ENCODE data around the gene PARD6G.
A peak's percentile ranks its signal among the peaks of the same experiment; 100 is the strongest.
"Not testable (repeated sequence)": the region's sequence is repeated elsewhere in the genome, so short reads cannot be mapped to it uniquely, and the experiment has no call there.

The PARD6G gene, protein sequence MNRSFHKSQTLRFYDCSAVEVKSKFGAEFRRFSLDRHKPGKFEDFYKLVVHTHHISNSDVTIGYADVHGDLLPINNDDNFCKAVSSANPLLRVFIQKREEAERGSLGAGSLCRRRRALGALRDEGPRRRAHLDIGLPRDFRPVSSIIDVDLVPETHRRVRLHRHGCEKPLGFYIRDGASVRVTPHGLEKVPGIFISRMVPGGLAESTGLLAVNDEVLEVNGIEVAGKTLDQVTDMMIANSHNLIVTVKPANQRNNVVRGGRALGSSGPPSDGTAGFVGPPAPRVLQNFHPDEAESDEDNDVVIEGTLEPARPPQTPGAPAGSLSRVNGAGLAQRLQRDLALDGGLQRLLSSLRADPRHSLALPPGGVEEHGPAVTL

DNA sequence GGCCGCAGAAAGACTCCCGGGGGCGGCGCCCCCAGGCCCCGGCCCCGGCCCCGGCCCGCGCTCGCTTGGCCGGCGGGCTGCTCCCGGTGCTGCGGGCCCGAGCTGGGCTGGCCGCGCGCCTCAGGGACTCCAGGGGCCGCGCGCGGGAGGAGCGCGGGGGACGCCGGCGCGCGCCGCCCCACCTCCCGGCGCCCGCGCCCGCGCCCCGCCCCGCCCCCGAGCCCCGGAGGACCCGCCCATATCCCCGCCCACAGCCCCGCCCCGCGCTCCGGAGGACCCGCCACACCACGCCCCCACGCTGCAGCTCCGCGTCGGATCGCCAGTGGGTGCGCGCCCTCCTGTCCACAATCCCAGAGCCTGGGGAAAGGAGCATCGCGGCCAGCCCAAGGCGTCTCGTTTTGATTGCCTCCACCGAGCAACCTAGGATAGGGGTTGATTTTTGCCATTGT is at the start of gene PARD6G:
PARD6G (minus strand) TSS at position 122 of the 449 bp plus-strand sequence. CDS start 166 bp downstream, outside the sequence.
- peak; percentile 97 for DNase-seq (ENCODE audit: low spot score)

DNA sequence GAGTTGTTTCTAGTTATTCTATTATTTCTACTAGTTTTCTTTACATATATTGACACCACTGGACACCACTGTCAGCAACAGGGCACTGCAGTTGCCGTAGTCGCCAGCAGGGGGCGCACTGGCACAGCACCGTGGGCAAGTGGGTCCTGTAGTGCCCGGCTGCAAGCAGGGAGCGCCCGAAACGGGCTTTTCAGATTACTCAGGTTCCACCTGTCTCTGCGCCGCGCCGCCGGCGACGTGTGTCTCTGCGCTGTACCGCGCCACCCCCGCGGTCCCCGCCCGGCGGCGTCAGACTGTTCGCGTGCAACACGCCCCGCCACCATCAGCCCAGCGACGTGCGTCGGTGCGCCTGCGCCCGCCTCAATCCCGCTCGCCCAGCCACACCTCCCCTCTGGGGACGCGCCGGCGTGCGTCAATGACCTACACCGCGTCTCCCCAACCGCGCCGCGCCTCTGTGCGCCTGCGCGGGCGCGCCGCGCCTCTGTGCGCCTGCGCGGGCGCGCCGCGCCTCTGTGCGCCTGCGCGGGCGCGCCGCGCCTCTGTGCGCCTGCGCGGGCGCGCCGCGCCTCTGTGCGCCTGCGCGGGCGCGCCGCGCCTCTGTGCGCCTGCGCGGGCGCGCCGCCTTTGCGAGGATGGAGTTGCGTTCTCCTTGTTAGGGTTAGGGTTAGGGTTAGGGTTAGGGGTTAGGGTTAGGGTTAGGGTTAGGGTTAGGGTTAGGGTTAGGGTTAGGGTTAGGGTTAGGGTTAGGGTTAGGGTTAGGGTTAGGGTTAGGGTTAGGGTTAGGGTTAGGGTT is 15.1 kb upstream of the PARD6G start:
- not testable (repeated sequence) for DNase-seq (ENCODE audit: low spot score)

DNA sequence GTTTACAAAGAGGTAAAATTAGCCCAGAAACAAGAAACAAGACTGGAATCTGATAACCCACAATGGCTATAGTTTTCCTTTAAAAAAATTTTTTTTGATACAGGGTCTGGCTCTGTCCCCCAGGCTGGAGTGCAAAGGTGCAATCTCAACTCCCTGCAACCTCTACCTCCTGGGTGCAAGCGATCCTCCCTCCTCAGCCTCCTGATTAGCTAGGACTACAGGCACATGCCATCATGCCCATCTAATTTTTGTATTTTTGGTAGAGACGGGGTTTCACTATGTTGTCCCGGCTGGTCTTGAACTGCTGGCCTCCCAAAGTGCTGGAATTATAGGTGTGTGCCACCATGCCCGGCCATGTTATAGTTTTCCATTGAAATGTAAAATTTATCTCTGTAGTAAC is 12.3 kb upstream of the PARD6G start:
- no peak for DNase-seq (ENCODE audit: low spot score)

DNA sequence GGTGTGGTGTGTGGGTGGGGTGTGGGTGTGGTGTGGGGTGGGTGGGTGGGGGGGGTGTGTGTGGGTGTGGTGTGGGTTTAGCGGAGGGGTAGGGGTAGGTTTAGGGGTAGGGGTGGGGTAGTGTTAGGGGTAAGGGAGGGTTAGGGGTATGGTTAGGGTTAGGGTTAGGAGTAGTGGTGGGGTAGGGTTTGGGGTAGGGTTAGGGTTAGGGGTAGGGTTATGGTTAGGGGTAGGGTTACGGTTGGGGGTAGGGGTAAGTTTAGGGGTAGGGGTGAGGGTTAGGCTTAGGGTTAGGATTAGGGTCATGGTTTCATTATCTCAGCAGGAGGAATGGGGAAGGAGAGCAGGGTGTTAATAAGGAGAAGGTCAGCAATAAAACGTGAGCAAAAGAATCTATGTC is 11.3 kb upstream of the PARD6G start:
- DNase-seq (ENCODE audit: low spot score): no peak

DNA sequence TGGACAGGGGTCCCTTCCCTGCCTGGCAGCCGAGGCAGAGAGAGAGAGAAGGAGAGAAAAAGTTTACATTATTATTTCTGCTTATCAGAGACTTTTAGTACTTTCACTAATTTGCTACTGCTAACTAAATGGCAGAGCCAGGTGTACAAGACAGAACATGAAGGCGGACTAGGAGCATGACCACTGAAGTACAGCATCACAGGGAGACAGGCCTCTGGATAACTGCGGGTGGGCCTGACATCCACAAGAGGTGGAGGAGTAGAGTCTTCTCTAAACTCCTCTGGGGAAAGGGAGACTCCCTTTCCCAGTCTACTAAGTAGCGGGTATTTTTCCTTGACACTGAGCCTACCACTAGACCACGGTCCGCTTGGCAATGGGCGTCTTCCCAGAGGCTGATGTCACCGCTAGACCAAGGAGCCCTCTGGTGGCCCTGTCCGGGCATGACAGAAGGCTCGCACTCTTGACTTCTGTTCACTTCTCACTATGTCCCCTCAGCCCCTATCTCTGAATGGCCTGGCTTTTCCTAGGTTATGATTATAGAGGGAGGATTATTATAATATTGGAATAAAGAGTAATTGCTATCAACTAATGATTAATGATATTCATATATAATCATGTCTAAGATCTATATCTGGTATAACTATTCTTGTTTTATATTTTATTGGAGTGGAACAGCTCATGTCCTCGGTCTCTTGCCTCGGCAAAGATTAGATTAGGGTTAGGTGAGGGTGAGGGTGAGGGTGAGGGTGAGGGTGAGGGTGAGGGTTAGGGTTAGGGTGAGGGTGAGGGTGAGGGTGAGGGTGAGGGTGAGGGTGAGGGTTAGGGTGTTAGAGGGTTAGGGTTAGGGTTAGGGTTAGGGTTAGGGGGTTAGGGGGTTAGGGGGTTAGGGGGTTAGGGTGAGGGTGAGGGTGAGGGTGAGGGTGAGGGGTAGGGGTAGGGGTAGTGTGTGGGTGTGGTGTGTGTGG is 10.5 kb upstream of the PARD6G start:
- peak; percentile 43 for DNase-seq (ENCODE audit: low spot score)

DNA sequence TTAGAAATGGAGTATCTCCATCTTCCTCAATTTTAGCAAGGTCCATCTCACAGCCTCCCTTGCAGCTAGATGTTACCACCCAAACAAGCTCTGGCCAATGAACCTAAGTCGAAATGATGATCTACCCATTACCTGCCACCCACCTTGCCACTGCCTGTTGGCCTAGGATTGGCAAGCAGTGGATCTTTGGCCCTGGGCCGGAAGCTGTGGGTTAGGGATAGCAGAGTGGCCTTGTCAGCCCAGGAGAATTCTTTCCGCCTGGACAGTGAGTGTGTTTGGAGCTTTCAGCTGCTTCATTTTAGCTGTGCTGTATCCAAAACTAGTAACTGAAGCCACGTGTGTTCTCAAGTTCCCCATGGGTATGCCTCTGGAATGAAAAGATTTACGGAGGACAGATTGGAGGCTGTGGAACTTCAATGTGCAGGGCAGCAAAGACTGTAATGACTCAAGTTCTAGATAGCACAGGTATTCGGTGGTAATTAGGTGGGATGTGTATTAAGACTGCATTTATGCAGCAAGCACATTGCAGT is 7.7 kb upstream of the PARD6G start:
- peak; percentile 4 for DNase-seq (ENCODE audit: low spot score)

DNA sequence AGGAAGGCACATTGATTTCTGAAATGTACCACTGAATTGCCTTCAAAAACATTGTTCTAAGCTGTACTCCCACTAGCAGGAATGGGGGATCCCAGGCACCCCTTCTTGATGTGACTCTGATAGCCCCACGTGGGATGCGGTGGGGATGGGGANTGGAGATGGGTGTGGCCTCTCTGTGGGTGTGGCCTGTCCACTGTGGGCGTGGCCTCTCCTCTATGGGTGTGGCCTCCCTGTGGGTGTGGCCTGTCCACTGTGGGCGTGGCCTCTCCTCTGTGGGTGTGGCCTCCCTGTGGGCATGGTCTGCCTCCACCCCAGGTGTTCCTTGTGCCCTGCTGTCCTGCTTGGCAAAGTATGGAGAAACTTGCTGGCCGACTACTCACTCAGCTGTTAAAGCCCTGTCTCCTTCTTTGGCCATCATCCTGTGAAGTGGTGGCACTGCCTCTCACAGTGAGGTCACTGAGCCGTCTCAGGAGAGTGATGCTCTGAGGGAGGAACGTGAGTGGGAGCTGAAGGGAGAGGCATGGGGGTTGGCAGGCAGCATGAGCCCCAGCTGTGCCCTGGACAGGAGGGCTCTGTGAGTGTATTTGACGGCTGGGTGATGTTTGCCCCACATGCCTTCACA is 6.7 kb upstream of the PARD6G start:
- DNase-seq (ENCODE audit: low spot score): peak; percentile 3

DNA sequence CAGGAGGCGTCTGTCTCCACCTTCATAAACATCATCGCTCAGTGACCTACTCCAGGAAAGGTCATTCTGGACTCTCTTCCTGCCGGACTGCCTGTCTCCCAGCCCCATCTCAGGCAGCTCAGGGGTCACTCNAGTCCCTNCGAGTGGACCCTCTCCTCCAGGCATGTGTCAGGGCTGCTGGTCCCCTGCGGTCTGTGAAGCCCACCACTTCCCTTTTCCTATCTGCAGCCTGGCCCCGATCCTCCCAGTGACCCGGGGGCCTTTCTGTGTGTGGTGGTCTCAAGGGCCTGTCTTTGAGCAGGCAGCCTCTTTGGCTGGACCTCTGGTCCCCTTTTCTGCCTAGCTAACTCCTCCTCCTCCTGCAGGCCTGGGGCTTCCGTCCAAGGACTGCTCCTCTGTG is 5.9 kb upstream of the PARD6G start:
- no peak for DNase-seq (ENCODE audit: low spot score)

DNA sequence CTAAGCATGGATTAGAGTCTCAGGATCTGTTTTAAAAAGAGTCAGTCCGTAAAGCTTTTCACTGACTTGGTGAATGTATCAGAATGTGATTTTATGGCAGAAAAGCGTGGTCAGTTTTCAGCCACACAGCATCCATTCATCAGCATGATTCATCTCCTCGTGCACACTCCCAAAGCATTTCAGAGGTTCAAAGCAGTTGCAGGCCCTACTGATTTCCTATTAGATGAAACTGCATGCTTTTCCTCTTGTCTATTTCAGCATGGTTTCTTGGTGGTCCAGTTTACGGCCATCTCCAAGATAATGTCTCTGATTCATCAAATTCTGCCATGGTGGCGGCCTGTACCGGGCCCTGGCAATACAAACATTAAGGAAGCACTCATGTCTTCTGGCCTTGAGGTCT is 4.8 kb upstream of the PARD6G start:
- peak; percentile 20 for DNase-seq (ENCODE audit: low spot score)

DNA sequence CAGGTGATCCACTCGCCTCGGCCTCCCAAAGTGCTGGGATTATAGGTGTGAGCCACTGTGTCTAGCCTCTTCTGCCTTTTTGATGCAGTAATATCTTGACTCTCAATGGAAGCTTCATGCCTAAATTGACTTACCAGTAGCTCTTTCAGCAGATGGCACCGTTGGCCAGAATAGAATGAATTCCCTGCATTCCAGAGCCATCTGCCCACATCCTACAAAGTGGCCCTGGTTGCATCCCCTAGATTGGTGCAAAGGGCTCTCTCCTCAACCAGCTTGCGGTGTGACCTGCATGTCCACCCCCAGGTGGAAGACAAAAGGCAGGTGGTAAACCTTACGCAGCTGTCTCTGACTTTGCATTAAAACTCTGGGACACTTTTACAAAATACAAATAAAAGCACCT is 4.4 kb upstream of the PARD6G start:
- peak; percentile 12 for DNase-seq (ENCODE audit: low spot score)

DNA sequence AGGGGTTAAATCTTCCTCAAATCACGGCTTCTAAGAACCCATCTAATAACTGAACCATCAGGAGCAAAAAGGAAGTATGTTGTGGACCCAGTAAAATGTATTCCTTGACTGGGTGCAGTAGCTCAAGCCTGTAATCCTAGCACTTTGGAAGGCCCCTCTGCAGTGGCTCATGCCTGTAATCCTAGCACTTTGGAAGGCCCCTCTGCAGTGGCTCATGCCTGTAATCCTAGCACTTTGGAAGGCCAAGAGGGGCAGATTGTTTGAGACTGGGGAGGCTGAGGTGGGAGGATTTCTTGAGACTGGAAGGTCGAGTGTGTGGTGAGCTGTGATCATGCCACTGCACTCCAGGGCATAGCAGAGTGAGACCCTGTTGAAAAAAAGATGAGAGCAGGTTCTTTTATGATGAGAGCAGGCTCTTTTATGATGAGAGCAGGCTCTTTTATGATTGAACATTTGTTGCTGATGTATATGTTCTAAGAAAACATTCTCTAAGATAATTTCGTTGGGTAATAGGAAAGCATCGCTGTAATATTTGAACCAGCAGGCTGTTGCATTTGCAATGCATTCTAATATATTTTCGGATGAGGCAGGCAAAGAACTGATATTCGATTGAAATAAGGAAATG is 3.5 kb upstream of the PARD6G start:
- DNase-seq (ENCODE audit: low spot score): no peak

DNA sequence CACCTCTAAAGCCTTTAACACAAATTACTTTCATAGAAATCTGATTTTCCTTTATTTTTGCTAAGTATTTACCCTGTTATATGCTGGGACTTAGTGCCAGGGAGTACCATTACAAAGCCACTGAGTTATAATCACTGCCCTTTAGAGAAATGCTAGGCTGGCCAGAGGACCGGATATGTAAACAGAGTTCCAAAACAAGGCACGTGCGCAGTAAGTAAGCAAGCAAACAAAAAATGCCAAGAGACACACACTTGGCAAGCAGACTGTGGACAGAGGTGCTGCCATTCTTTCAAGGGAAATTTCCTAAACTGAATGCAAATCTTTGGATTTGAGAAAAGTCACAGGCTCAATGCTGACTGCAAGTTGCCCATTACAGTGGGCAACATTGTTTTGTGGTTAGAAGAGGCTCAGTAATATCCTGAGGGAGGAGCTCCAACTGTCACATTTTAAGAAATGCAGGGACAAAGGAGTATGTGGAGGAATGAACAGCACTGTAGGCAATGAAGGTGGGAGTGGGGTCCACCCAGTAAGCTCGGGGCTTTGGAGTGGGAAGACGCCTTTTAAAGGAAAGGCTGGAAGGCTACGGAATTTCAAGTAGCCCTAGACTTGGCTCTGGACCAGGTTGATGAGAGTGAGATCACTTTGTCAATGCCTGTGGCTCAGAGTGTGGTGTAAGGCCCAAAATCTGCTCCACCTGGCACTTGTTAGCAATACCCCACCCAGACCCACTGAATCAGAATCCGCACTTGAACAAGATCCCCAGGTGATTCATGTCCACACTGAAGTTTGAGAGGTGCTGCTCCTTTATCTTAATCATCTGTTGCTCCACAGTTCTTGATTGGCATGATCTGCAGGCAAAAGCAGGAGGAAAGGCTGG is 2.1 kb upstream of the PARD6G start:
- DNase-seq (ENCODE audit: low spot score): no peak

DNA sequence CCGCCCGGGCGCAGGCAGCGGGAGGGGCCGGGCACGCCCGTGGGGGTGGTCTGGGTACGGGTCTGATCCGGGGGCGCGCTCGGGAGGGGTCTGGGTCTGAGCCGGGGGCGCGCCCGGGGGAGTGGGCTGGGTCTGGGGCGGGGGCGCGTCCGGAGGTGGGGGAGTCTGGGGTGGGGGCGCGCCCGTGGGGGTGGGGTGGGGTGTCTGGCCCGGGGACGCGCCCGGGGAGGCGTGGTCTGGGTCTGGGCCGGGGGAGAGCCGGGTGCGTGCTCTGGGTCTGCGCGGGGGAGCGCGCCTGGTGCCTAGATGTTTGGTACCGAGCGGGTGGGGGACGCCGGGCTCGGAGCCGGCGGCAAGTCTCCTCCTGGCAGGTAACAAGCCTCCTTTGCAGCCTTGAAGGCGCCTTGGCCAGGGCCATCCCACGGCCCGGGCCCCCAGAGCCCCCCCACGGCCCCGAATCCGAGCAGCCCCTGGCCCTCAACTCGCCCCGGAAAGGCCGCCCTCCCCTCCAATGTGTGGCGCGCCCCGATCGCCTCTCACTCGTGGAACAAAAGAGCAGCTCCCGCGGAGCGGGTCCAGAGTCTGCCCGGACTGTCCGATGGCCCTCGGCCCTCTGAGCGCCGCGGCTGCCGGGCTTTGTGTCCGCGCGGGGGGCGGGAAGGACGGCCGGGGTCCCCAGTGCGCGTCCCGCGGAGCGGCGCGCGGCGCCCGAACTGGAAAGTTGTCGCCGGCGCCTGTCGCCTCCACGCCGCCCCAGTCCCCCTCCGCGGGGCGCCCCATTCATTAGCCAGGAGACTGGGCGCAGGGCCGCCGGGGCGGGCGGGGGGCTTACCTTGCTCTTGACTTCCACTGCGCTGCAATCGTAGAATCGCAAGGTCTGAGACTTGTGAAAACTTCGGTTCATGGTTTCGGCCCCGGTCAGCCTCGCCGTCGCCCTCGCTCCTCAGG is 595 bp downstream of the PARD6G start:
- DNase-seq (ENCODE audit: low spot score): peak; percentile 46

DNA sequence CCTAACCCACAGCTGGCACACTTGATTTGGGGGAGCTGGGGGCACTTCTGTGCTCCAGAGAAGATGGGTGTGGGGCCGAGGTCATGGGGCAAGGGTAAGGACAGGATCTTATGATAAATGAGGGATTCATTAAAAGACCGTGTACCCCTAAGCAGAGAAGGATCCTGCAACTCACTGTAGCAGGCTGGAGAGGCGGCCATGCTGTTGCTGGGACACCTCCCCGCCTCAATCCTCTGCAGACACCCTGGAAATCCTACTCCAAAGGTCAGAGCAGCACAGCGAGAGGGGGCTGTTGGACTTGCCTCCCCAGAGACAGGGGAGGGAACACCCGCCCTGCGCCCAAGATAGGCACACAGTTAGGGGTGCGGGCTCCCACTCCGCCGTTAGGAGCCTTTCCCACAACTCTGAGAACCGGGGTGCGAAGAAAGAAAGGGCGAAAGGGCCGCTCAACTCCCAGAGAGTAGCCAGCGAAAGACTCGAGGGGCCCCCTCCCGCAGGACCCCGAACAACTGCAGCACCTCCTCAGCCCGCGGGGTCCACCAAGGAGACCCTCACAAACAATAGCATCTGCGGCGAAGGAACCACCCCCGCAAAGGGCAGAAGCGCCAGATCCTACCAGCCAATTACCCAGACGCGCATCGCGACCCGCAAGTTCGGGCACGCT is 1.4 kb downstream of the PARD6G start:
- DNase-seq (ENCODE audit: low spot score): peak; percentile 7

DNA sequence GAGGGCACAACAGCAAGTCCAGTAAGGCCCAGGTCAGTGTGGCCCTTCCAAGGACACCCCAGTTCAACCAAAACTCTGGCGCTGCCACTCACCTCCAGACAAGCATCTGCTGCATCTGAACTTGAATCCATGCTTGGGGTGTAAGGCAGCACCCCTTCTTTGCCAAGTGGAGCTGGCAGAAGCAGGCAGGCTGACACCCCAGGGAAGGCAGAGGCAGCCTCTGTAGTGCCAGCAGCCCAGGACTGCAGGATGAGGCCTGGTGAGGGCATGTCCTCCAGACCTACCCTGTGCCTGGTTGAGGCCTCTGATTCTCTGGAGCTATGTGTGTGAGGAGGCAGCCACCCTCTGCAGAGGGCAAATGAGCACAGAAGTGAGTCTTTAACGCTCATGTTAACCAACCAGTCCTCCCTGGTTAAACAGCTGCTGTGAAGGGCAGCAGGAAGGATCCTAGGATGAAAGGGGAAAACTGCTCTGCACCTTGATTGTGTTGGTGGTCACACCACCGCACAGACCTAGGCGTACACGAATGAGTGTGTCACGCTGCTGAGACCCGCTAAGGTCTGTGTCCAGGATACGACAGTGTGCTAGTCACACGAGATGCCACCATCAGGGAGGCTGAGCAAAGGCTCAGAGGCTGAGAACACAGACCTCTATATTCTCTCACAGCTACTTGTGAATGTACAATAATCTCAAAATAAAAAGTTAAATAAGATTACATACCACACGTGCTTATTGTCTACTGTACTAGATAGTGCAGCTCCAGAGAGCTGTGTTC is 2.2 kb downstream of the PARD6G start:
- peak; percentile 6 for DNase-seq (ENCODE audit: low spot score)

DNA sequence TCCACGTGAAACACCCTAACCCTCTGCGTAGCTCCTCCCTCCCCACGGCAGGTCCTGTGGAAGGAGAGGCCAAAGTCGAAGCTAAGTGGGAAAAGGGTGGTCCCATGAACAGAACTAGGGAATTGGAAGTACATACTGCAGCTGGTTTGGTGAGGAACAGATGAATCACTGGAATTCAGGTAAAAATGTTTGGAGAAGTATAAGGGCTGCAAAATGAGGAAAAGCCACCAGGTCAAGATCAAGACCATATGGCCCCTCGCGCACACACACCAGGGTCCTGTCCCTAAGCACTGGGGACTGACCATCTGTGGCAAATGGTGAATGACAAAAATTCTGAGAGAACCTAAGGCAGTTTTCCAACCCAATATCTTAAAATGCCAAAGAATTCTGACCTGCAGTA is 3.1 kb downstream of the PARD6G start:
- no peak for DNase-seq (ENCODE audit: low spot score)

DNA sequence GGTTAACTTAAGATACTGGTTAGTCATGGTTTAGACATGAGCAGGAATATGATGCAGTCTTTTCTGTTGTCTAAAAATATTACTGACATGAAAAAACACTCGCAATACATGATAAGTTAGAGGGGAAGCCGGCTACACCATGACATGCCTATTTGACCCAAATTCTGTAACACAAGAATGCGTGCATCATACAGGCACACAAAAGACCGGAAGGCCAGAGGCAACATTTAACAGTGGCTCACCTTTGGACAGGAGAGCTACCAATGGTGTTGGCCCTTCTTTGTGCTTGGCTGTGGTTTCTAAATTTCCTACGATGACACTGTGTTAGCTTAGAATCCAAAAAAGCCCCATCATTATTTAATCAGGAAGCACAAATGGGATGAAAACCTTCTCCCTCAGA is 4.1 kb downstream of the PARD6G start:
- DNase-seq (ENCODE audit: low spot score): no peak
